Upper lobe of left lung (tissue), 6 donors: ENCODE data around the gene EVI2A. TPM values are rescaled to one million over a fixed set of nuclear protein-coding genes. Genes with fewer than 3 reads are reported as not detected.
"Not testable (repeated sequence)": the region's sequence is repeated elsewhere in the genome, so short reads cannot be mapped to it uniquely, and the experiment has no call there.

ENCODE experiments used
- ATAC-seq, 2 donors: fragments of 200-7000 bp; cut with Tn5 transposase; one replicate each; pipeline ENCODE4 v1.9.1; 2022; ENCODE audit warnings: mild to moderate bottlenecking in 2 of 2, moderate library complexity in 2 of 2; ENCODE audit not compliant: low FRiP score in 2 of 2
- DNase-seq, 2 donors: peaks; one replicate each; pipeline ENCODE4 v3.0.0-alpha.2; 2019 to 2020
- H3K27ac ChIP-seq, 4 donors: fragments of 200-600 bp; sonication (generic); one replicate each; pipeline ENCODE4 v1.5.1; 2016 to 2019
- H3K27me3 ChIP-seq, 4 donors: fragments of 200-600 bp; sonication (generic); one replicate each; pipeline ENCODE4 v1.5.1; 2017 to 2019
- H3K36me3 ChIP-seq, 4 donors: fragments of 200-600 bp; sonication (generic); one replicate each; pipeline ENCODE4 v1.5.1; 2016 to 2019
- H3K4me1 ChIP-seq, 4 donors: fragments of 200-600 bp; sonication (generic); one replicate each; pipeline ENCODE4 v1.5.1; 2018 to 2019
- H3K4me3 ChIP-seq, 4 donors: fragments of 200-600 bp; sonication (generic); one replicate each; pipeline ENCODE4 v1.5.1; 2017 to 2019; ENCODE audit warnings: mild to moderate bottlenecking in 2 of 4, moderate library complexity in 1 of 4
- H3K9me3 ChIP-seq, 4 donors: fragments of 200-600 bp; sonication (generic); one replicate each; pipeline ENCODE4 v1.5.1; 2018 to 2019
- EP300 ChIP-seq, 4 donors: sonication (generic); formaldehyde crosslinking; IDR thresholded peaks; one replicate each; pipeline ENCODE4 v1.5.1; 2017; ENCODE audit warnings: antibody characterized with exemption in 4 of 4, control low read depth in 2 of 4
- POLR2A ChIP-seq, 4 donors: fragments of 450-650 bp; IDR thresholded peaks; one replicate each; pipeline ENCODE4 v1.5.1; 2016 to 2017; ENCODE audit warnings: antibody characterized with exemption in 4 of 4, mild to moderate bottlenecking in 2 of 4
- POLR2AphosphoS5 ChIP-seq, 2 donors: sonication (generic); formaldehyde crosslinking; IDR thresholded peaks; one replicate each; pipeline ENCODE4 v1.5.1; 2017; ENCODE audit warnings: antibody characterized with exemption in 2 of 2
- WGBS, 2 donors: methylation state at CpG; one replicate each; pipeline ENCODE4 v1.1.5; 2017 to 2018; 5-methylcytosine and 5-hydroxymethylcytosine counted together
- total RNA-seq, 6 donors: library from RNA; depleted of rRNA in 4 of 6; stranded (reverse); fragments of >200 nt in 4 of 6; gene quantifications; one replicate each; pipeline versions ENCODE4 v1.1.0 to v1.2.1, GENCODE V29; 2016 to 2021
- TF ChIP-seq, protein P1 (sequence below), 6 experiments: fragments of 450-650 bp in 4 of 6; fragments of 200-600 bp in 2 of 6; sonication (generic) in 2 of 6; IDR thresholded peaks; one replicate each; pipeline ENCODE4 v1.5.1; 2016 to 2019; ENCODE audit warnings: antibody characterized with exemption in 6 of 6
- donor health status: DM: no; HTN: no; CAD: no; lungs with moderate emphysema.
- donor health status: DM: no; HTN: yes; CAD: no; lungs with severe emphysema.

EVI2A gene
- total RNA-seq, 6 donors from 2014 or later = 6.1 to 31.3 (median 23.8) TPM

DNA sequence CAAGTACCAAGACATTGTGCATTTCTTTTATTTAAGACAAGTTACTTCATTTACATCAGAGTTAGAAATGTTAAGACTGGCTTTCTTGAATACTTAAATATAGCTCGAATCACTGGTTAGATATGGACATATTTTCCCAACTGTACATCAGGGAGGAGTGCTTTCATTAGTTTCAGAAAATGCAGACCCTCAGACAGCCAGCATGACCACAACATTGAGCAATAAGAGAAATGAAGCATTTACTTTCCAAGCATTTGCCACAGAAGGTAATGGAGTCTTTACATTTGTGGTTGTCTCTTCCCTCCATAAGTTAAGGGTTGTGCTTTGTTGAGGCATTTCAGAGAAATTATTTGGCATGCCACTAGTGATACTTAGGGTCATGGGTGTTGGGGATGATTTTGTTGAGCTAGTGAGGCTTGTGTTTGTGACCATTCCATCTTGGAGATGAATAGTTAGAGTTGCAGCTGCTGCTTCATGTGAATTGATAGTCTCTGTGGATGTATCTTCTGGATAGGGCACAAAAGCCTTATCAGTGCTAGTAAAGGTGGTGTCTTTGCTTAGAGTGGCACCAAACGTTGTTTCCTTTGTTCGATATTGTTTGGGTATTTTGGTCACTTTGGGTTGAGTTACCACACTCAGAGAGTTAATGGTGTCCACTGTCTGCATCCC lies 26.5 kb downstream of the EVI2A start:
- Histone ChIP-seq H3K4me3 (no peak overlapping the region), H3K4me1 (no peaks in the 10 kb centered on the region), H3K27ac (no peak overlapping the region), H3K36me3 (peaks cover 0 to 11% (median 4%) of the 10 kb centered on the region in 4 donors), H3K27me3 (no peaks in the 10 kb centered on the region), H3K9me3 (no peaks in the 10 kb centered on the region)
- ATAC-seq (no peak), DNase-seq (no peak)
- no peak for TF ChIP-seq POLR2A (IDR thresholded peaks at IDR 0.05)
- TF ChIP-seq, protein P1, sequence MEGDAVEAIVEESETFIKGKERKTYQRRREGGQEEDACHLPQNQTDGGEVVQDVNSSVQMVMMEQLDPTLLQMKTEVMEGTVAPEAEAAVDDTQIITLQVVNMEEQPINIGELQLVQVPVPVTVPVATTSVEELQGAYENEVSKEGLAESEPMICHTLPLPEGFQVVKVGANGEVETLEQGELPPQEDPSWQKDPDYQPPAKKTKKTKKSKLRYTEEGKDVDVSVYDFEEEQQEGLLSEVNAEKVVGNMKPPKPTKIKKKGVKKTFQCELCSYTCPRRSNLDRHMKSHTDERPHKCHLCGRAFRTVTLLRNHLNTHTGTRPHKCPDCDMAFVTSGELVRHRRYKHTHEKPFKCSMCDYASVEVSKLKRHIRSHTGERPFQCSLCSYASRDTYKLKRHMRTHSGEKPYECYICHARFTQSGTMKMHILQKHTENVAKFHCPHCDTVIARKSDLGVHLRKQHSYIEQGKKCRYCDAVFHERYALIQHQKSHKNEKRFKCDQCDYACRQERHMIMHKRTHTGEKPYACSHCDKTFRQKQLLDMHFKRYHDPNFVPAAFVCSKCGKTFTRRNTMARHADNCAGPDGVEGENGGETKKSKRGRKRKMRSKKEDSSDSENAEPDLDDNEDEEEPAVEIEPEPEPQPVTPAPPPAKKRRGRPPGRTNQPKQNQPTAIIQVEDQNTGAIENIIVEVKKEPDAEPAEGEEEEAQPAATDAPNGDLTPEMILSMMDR (IDR thresholded peaks at IDR 0.05) = no peak
- WGBS, 2 donors = 82 to 88% methylated on average over 3 of the region's 3 CpGs

- TF ChIP-seq EP300 (IDR thresholded peaks at IDR 0.05) = no peak
- TF ChIP-seq, protein P1 (IDR thresholded peaks at IDR 0.05) = no peak
- no peak for TF ChIP-seq POLR2AphosphoS5 (IDR thresholded peaks at IDR 0.05)
- TF ChIP-seq POLR2A (IDR thresholded peaks at IDR 0.05) = no peak
- no peaks in the 10 kb centered on the region for H3K9me3 ChIP-seq
- 92% methylated on average over 3 of the region's 3 CpGs for WGBS, 2 donors
- no peak for DNase-seq
- no peak overlapping the region for H3K4me3 ChIP-seq
- no peak for ATAC-seq
- no peaks in the 10 kb centered on the region for H3K27me3 ChIP-seq
- H3K36me3 ChIP-seq = peaks cover 0 to 11% (median 4%) of the 10 kb centered on the region in 4 donors
- H3K27ac ChIP-seq = no peak overlapping the region
- H3K4me1 ChIP-seq = no peaks in the 10 kb centered on the region
Observed at GRCh38 chr17:31294231-31294630, 27.2 kb downstream of the EVI2A start.

GRCh38 chr17:31293581-31293980 lies 27.8 kb downstream of the EVI2A start:
- Histone ChIP-seq H3K4me3 (no peak overlapping the region), H3K4me1 (no peaks in the 10 kb centered on the region), H3K27ac (no peak overlapping the region), H3K9me3 (no peaks in the 10 kb centered on the region), H3K36me3 (peaks cover 0 to 11% (median 4%) of the 10 kb centered on the region in 4 donors), H3K27me3 (no peaks in the 10 kb centered on the region)
- 85 to 93% methylated on average over 2 of the region's 2 CpGs for WGBS, 2 donors
- TF ChIP-seq, protein P1 (IDR thresholded peaks at IDR 0.05) = no peak
- TF ChIP-seq EP300 (IDR thresholded peaks at IDR 0.05) (no peak), POLR2A (IDR thresholded peaks at IDR 0.05) (no peak), POLR2AphosphoS5 (IDR thresholded peaks at IDR 0.05) (no peak)
- DNase-seq (no peak), ATAC-seq (no peak)

GRCh38 chr17:31291820-31292219 lies 29.6 kb downstream of the EVI2A start:
- Histone ChIP-seq H3K4me3 (no peak overlapping the region), H3K36me3 (peaks cover 0 to 11% (median 4%) of the 10 kb centered on the region in 4 donors), H3K4me1 (no peaks in the 10 kb centered on the region), H3K27ac (no peak overlapping the region), H3K27me3 (no peaks in the 10 kb centered on the region), H3K9me3 (no peaks in the 10 kb centered on the region)
- ATAC-seq (no peak), DNase-seq (no peak)
- TF ChIP-seq, protein P1 (IDR thresholded peaks at IDR 0.05) = no peak
- no peak for TF ChIP-seq POLR2AphosphoS5 (IDR thresholded peaks at IDR 0.05)
- TF ChIP-seq EP300 (IDR thresholded peaks at IDR 0.05) = no peak

- peaks cover 0 to 7% (median 4%) of the 10 kb centered on the region in 4 donors for H3K36me3 ChIP-seq
- H3K4me3 ChIP-seq = no peak overlapping the region
- TF ChIP-seq, protein P1 (IDR thresholded peaks at IDR 0.05) = no peak
- no peak for TF ChIP-seq POLR2AphosphoS5 (IDR thresholded peaks at IDR 0.05)
- no peak for TF ChIP-seq EP300 (IDR thresholded peaks at IDR 0.05)
- TF ChIP-seq POLR2A (IDR thresholded peaks at IDR 0.05) = no peak
- no peak overlapping the region for H3K27ac ChIP-seq
- H3K9me3 ChIP-seq = no peaks in the 10 kb centered on the region
- H3K27me3 ChIP-seq = no peaks in the 10 kb centered on the region
- no peak for ATAC-seq
- no peak for DNase-seq
- no peaks in the 10 kb centered on the region for H3K4me1 ChIP-seq
- 75 to 83% methylated on average over 3 of the region's 3 CpGs for WGBS, 2 donors
Observed at GRCh38 chr17:31289790-31290189, 31.6 kb downstream of the EVI2A start.

GRCh38 chr17:31287932-31288331 lies 33.5 kb downstream of the EVI2A start:
- not testable (repeated sequence) for H3K4me1 ChIP-seq, H3K27me3 ChIP-seq, DNase-seq, ATAC-seq, H3K27ac ChIP-seq, H3K9me3 ChIP-seq, H3K4me3 ChIP-seq, H3K36me3 ChIP-seq
- WGBS, 2 donors = 88 to 100% methylated on average over 1 of the region's 1 CpG
